CD4-positive, alpha-beta T cell treated with Interleukin-21 for 1 hour (primary cell): ENCODE data around the gene LRRC59.
A peak's percentile ranks its signal among the peaks of the same experiment; 100 is the strongest.

Experiments used
- DNase-seq: peaks from one replicate; pipeline ENCODE4 v3.0.0-alpha.2; 2020

Gene LRRC59

GRCh38 chr17:50360486-50361115 lies 36.7 kb downstream of the LRRC59 start:
- DNase-seq, result no peak

DNA sequence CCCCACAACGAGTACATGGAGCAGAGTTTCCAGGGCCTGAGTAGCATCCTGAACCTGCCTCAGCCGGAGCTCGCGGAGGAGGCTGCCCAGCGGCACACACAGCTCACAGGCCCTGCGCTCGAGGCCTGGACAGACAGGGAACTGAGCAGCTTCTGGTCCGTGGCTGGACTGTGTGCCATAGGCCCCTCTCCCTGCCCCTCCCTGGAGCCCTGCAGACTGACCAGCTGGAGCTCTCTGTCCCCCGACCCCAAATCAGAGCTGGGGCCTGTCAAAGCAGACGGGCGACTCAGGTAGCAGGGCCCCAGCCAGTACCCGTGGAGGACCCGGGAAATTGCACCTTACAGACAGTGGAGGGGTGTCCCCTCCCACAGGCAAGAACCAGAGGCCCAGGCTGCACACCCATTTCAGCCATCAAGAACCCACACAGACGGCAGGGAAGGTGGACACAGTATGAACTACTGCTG lies 37.3 kb downstream of the LRRC59 start:
- no peak for DNase-seq

DNA sequence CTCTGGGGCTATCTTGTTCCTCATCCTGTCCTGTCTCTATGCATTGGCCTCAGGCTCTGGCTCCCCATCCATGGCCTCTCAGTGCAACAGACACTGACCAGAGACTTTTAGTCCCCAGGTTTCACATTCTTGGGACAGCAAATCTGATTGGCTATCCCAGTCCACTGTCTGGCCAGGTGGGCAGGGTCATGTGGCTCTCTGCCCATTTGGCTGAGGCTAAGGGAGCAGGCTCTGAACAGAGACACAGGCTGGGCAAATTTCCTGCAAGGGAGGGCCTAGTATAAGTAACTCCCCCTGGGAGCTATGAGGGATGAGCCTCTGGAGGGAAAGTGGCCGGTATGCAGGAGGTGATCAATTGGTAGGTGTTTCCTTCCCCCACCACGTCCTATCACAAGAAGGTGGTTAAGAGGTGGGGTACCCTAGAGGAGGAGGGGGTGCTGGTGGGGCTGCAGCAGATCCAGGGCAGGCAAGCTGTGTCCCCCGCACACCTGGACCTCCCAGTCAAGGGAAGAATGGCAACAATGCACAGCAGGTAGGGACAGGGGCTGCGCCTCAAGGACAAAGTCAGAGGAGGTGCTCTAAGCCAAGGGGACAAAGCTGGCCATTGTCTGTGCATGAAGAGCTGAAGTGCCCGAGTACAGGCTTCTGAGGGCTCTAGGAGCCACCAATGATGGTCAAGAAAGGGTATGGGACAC lies 38.2 kb downstream of the LRRC59 start:
- no peak for DNase-seq

- DNase-seq, result no peak
Measured at GRCh38 chr17:50358177-50358576, 39.1 kb downstream of the LRRC59 start.

DNA sequence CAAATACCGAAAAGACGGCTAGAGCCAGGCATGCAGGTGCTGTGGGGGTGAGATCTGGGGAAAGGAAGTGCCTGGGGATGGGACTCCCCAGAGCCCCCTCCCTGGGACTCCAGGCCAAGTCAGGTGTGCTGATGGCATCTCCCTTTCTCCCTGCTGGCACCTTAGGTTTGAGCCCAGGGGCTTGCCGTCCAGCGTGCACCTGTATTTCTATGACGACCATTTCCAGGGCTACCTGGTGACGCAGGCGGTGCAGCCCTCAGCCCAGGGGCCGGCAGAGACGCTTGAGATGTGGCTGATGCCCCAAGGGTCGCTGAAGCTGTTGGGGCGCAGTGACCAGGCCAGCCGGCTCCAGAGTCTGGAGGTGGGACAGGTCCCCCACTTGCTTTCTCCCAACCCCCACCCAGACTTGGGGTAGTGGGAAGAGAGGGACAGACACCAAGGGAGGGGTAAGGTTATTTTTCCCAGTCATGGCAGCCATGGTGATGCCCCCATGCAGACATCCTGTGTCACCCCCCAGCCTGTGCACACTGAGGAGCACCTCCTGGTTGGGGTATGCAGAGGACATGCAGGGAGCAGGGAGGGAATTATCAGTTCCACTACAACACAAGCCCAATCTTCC lies 40.3 kb downstream of the LRRC59 start:
- DNase-seq, result no peak

- no peak for DNase-seq
Measured at GRCh38 chr17:50356418-50356817, 40.9 kb downstream of the LRRC59 start.

- DNase-seq, result no peak
Measured at GRCh38 chr17:50355701-50356341, 41.5 kb downstream of the LRRC59 start.

DNA sequence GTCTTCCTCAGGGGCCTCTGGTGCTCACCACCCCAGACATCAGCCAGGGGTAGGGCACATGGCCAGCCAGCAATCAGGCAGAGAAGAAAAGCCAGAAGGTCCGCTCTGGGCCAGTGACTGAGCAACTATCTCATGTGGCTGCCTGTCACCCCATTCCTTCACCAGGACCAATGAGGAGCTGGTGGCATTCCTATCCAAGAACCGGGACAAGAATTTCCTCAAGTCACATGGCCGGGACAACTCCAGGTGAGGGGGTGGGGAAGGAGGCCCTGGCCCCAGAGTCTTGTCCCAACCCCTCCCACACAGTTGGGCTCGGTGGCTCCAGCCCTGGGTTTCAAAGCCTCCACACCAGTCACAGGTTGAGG lies 42.0 kb downstream of the LRRC59 start:
- DNase-seq, result no peak

DNA sequence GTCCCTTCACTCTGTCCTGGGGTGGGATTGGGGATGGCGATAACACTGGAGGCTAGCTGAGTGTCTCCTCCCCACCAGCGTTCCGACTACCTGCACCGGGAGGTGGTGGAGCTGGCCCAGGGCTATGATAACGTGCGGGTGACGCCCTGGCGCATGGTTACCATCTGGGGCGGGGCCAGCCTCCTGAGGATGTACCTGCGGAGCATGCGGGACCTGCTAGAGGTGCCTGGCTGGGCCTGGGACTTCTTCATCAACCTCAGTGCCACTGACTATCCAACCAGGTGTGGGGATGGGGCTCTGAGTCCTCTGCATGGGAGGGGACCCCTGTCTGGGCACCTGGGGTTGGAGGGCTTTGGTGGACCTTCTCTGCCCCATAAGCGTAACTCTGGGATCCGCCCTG lies 42.5 kb downstream of the LRRC59 start:
- DNase-seq, result no peak

DNA sequence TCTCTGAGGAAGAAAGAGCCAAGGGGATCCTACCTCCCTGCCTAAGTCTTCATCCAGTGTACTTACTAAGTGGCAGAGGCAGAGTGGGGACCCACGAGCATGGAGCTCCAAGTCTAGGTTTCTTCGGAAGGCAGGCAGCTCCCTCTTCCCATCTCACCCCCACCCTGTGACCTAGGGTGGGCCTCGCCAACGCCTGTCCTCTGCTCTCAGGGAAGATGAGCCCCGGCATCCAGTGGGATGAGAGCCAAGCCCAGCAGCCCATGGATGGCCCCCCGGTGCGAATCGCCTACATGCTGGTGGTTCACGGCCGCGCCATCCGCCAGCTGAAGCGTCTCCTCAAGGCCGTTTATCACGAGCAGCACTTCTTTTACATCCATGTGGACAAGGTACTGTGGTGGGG lies 43.1 kb downstream of the LRRC59 start:
- no peak for DNase-seq

DNA sequence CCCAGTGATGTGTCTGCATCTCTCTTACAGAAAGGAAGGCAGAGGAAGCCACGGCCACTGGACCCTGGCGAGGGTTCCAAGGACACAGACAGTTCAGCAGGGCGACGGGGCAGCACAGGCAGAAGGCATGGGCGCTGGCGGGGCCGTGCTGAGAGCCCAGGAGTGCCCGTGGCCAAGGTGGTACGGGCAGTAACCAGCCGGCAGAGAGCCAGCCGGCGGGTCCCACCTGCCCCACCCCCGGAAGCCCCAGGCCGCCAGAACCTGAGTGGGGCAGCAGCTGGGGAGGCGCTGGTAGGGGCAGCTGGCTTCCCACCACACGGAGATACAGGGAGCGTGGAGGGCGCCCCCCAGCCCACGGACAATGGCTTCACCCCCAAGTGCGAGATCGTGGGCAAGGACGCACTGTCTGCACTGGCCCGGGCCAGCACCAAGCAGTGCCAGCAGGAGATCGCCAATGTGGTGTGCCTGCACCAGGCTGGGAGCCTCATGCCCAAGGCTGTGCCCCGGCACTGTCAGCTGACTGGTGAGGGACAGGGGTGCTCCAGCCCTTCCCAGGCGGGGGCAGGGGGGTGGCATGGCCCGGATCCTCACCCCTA lies 43.6 kb downstream of the LRRC59 start:
- no peak for DNase-seq

GRCh38 chr17:50352693-50353599 lies 44.4 kb downstream of the LRRC59 start:
- DNase-seq, result no peak

DNA sequence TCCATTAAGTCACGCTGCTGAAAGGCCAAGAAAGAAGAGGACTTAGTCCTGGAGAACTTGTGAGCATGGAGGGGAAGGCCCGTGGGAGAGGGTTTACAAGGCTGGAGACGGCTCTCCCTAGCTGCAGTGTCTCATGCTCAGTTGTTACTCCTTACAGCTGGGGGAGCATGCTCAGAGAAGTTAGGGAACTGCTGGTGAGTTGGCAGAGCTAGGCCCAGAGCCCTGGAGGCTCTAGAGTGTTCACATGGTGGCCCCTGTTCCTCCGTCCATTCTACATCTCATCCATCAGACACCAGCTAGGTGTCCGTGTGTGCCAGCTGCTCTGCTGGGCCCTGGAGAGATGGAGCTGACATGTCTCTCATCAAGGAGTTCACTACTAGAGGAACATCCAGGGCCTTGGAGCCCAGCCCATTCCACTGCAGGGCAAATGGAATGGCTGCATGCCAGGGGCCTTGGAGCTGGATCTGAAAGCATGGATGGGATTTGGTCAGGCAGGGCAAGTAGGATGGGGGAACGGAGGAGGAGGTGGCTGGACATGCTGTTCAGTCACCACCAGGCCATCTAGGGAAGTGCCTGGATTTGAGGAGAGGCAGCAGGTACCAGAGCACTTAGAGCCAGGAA lies 45.1 kb downstream of the LRRC59 start:
- no peak for DNase-seq

DNA sequence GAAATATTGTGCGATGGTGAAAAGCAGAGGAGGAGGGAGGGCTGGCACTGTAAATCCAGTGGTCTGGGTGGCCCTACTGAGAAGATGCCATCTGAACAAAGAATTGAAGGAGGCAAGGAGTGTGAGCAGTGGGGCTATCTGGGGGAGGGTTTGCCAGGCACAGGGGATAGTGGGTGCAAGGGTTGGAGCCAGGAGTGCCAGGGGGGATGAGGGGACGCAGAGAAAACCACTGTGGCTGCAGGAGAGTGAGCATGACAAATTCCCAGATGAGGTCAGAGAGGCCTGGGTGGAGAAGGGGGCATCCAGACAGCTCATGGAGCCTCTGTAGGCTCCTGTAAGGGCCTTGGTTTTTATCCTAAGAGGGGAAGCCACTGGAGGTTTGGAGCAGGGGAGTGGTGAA lies 46.6 kb downstream of the LRRC59 start:
- no peak for DNase-seq

DNA sequence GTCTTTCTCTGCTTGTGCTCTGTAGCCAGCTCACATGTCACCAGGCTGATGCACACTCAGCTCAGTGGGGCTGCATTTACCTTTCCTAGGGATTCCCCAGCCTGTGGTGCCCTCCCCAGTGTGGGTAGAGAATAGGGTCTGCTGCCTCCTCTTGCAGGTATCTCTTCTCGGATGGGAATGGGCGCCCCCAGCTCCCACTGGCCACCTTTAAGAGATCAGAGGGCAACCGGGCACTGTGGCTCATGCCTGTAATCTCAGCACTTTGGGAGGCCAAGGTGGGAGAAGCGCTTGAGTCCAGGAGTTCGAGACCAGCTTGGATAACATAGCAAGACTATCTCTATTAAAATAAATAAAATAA lies 48.1 kb downstream of the LRRC59 start:
- no peak for DNase-seq

DNA sequence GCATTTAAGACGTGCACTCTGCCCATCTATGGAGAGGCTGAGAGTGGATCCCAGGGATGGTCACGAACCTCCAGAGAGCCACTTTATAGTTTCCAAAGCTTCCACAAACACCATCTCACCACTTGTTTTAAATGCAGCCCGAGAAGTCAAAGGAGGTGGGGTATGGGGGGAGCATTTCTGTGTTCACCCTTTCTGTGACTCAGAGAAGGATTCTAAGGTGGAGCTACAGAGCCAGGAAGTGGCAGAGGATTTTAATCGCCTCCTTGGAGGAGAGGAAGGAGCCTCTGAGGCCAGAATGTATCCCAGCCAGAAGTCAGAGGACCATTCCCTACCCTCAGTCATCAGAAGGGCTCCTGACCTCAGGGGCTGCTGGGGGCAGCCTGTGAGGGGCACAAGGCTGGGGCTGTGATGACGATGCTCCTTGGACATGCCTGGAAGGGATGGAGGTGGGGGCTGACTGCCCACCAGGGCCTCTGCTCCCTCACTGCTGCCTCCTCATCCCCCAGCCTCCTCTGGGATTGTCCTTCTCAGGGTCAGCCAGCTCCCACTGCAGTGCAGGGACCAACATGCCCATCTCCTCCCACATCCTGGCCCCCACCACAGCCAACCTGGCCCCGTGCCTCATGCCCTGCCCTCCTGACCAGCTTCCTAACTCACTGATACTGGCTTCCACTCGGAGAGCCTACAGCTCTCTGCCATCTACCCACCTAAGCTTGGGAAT lies 48.6 kb downstream of the LRRC59 start:
- no peak for DNase-seq

- DNase-seq, result no peak
Measured at GRCh38 chr17:50347894-50348291, 49.4 kb downstream of the LRRC59 start.

GRCh38 chr17:50347117-50347893 lies 50.0 kb downstream of the LRRC59 start:
- no peak for DNase-seq

GRCh38 chr17:50346313-50347116 lies 50.8 kb downstream of the LRRC59 start:
- peak; percentile 47 for DNase-seq
